Measurements from ENCODE around the gene TGFB1. TPM values are rescaled to one million over a fixed set of nuclear protein-coding genes. Genes with fewer than 3 reads are reported as not detected.
"Not testable (repeated sequence)": the region's sequence is repeated elsewhere in the genome, so short reads cannot be mapped to it uniquely, and the experiment has no call there.

Gene TGFB1
- total RNA-seq, 2 experiments from 2014 or later: 108 to 110 TPM

- Mint-ChIP-seq H3K36me3 (peaks cover 14% of the 10 kb centered on the region), H3K4me3 (no peak overlapping the region), H3K9me3 (no peaks in the 10 kb centered on the region), H3K4me1 (ENCODE audit: low read depth) (no peaks in the 10 kb centered on the region), H3K27ac (no peak overlapping the region), H3K27me3 (no peaks in the 10 kb centered on the region)
- no peak for DNase-seq
- intact Hi-C loops (cut with micrococcal nuclease): no loop called here
- CTCF ChIA-PET: no interaction called here
- POLR2A ChIA-PET: interaction anchor here (0.8 kb wide), 1 partner anchor 9 kb away, joined by 5 read pairs; no protein-coding TSS in a partner anchor
Observed at GRCh38 chr19:41386442-41386841, 32.7 kb upstream of the TGFB1 start.

DNA sequence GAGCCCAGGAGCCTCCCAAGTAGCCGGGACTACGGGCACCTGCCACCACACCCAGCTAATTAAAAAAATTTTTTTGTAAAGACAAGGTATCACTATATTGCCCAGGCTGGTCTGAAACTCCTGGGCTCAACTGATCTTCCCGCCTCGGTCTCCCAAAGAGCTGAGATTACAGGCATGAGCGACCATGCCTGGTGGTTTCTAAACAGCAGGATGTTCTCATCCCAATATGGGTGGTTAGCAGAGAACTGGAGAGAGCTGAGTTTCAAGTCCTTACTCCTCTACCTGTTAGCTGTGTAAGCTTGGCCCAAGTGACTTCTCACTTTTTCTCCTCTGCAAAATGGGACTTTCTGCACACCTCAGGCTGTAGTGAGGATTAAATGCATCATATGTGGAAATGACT, 30.6 kb upstream of the TGFB1 start:
- no peaks in the 10 kb centered on the region for H3K4me1 Mint-ChIP-seq (ENCODE audit: low read depth)
- no peaks in the 10 kb centered on the region for H3K27me3 Mint-ChIP-seq
- ChIA-PET CTCF (no interaction called here), POLR2A (interaction anchor here (1.1 kb wide), 1 partner anchor 19 kb away, joined by 3 read pairs; no protein-coding TSS in a partner anchor)
- H3K9me3 Mint-ChIP-seq: no peaks in the 10 kb centered on the region
- no peak overlapping the region for H3K4me3 Mint-ChIP-seq
- peaks cover 8% of the 10 kb centered on the region for H3K36me3 Mint-ChIP-seq
- no peak overlapping the region for H3K27ac Mint-ChIP-seq
- no peak for DNase-seq
- intact Hi-C loops (cut with micrococcal nuclease): no loop called here

DNA sequence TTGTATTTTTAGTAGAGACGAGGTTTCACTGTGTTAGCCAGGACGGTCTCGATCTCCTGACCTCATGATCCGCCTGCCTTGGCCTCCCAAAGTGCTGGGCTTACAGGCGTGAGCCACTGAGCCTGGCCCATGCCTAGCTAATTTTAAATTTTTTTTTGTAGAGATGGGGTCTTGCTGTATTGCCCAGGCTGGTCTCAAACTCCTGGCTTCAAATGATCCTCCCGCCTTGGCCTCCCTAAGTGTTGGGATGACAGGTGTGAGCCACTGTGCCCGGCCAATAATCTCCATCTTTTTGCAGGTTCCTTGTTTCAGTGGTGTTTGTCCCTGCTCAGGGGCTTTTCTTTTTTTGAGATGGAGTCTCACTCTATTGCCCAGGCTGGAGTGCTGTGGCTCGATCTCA, 27.8 kb upstream of the TGFB1 start:
- H3K27ac Mint-ChIP-seq, CTCF ChIA-PET: not testable (repeated sequence)

DNA sequence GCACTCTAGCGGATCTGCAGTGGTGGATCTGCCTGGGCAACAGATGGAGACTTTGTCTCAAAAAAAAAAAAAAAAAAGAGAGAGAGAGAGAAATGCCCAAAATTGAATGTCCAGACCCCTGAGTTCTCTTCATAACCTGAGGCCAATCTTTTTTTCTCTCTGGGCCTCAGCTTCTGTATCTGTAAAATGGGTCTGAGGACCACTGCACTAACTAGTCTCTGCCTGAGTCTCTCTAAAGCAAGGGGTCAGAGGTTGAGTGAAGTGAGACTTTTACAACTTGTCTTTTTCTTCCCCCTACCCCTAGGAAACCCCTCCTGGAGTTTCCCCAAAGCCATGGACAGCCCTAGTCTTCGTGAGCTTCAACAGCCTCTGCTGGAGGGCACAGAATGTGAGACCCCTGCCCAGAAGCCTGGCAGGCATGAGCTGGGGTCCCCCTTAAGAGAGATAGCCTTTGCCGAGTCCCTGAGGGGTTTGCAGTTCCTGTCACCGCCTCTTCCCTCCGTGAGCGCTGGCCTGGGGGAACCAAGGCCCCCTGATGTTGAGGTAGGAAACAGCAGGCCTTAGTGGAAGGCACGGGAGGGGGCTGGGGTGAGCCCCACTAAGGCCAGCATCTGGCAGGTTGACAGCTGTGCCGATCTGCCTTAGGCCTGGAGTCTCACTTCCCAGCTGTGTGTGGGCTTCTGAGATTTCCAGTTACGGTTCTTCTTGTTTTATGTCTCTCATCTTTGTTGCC, 24.4 kb upstream of the TGFB1 start:
- CTCF ChIA-PET: no interaction called here
- DNase-seq: no peak

More for the DNA sequence above, 27.8 kb upstream of the TGFB1 start:
- H3K4me3 Mint-ChIP-seq; intact Hi-C loops (cut with micrococcal nuclease); DNase-seq; H3K27me3 Mint-ChIP-seq; H3K4me1 Mint-ChIP-seq (ENCODE audit: low read depth); H3K36me3 Mint-ChIP-seq; H3K9me3 Mint-ChIP-seq; POLR2A ChIA-PET: not testable (repeated sequence)

GRCh38 chr19:41376998-41377365, 23.3 kb upstream of the TGFB1 start:
- no peak overlapping the region for H3K27ac Mint-ChIP-seq
- intact Hi-C loops (cut with micrococcal nuclease): no loop called here
- peak overlapping the region; percentile 52 for H3K4me3 Mint-ChIP-seq
- no peaks in the 10 kb centered on the region for H3K36me3 Mint-ChIP-seq
- POLR2A ChIA-PET: no interaction called here
- no peaks in the 10 kb centered on the region for H3K9me3 Mint-ChIP-seq
- CTCF ChIA-PET: no interaction called here
- H3K27me3 Mint-ChIP-seq: no peaks in the 10 kb centered on the region
- peaks cover 13% of the 10 kb centered on the region for H3K4me1 Mint-ChIP-seq (ENCODE audit: low read depth)
- DNase-seq: peak; percentile 37

More for the DNA sequence above, 24.4 kb upstream of the TGFB1 start:
- POLR2A ChIA-PET: no interaction called here
- Mint-ChIP-seq H3K27me3 (no peaks in the 10 kb centered on the region), H3K27ac (no peak overlapping the region), H3K36me3 (no peaks in the 10 kb centered on the region), H3K4me3 (no peak overlapping the region), H3K4me1 (ENCODE audit: low read depth) (peaks cover 13% of the 10 kb centered on the region), H3K9me3 (no peaks in the 10 kb centered on the region)
- intact Hi-C loops (cut with micrococcal nuclease): no loop called here

DNA sequence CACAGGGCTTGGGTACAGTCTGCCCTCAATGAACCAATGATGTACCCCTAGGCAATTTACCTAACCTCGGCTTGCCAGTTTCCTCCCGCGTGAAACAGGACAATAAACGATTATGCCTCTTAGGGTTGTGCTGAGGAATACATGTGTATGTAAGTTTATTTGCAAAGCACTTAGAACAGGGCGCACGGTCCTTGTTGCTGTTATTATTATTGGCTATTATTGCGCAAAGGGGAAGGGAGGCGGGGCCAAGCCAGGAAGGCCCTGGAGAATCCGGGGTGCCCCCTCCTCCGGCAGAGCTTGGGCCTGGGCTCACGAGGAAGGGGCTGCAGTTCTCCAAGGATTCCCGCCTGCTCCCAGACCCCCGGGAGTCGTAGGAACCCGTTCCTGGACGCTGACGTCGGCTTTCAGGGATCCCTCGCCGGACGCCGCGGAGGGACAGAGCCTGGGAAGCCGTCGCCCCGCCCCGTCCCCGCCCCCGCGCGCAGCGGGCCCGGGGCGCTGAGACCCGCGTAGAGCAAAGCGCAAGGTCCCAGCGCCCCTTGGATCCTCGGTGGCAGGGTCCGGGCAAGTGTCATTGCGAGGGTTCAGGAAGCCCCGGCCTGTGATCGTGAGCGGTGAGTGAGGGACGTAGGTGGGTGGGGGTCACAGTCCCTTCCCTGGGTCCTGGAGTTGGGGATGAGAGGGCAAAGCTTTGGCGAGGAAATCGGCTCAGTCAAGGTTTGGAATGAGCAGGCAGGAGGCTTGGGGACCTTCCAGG, 22.7 kb upstream of the TGFB1 start, which contains the start of gene TMEM91:
TMEM91 (plus strand) TSS at position 293 of the 757 bp plus-strand sequence. CDS start 1,777 bp downstream, outside the sequence.
- Mint-ChIP-seq H3K36me3 (no peaks in the 10 kb centered on the region), H3K9me3 (no peaks in the 10 kb centered on the region), H3K4me1 (ENCODE audit: low read depth) (peaks cover 13% of the 10 kb centered on the region), H3K4me3 (peak within 1 kb of the TSS; percentile 65), H3K27me3 (no peaks in the 10 kb centered on the region), H3K27ac (no peak within 1 kb of the TSS)
- intact Hi-C loops (cut with micrococcal nuclease): no loop called here
- ChIA-PET CTCF (no interaction called here), POLR2A (no interaction called here)
- no peak for DNase-seq

- no peak for DNase-seq
- intact Hi-C loops (cut with micrococcal nuclease): no loop called here
- no peaks in the 10 kb centered on the region for H3K27me3 Mint-ChIP-seq
- H3K4me1 Mint-ChIP-seq (ENCODE audit: low read depth): peaks cover 13% of the 10 kb centered on the region
- no peaks in the 10 kb centered on the region for H3K9me3 Mint-ChIP-seq
- no peak overlapping the region for H3K4me3 Mint-ChIP-seq
- CTCF ChIA-PET: no interaction called here
- no peak overlapping the region for H3K27ac Mint-ChIP-seq
- POLR2A ChIA-PET: no interaction called here
- H3K36me3 Mint-ChIP-seq: no peaks in the 10 kb centered on the region
Observed at GRCh38 chr19:41373993-41374392, 20.3 kb upstream of the TGFB1 start.

DNA sequence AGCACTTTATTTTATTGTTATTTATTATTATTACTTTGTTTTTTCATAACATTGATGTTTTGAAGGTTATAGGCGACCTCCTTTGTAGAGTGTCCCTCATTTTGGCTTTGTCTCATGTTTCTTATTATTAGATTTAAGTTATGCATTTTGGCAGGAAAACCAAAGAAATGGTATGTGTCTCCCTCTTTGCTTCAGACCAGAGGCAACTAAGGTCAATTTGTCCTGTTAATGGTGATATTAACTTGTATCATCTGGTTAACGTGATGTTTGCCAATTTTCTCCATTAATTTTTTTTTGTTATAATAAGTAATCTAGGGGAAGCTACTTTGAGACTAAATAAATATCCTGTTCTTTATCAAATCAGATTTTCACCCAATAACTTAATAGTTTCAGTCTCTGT, 18.8 kb upstream of the TGFB1 start:
- POLR2A ChIA-PET: no interaction called here
- Mint-ChIP-seq H3K4me1 (ENCODE audit: low read depth) (peaks cover 13% of the 10 kb centered on the region), H3K27ac (no peak overlapping the region), H3K9me3 (no peaks in the 10 kb centered on the region), H3K27me3 (no peaks in the 10 kb centered on the region), H3K36me3 (no peaks in the 10 kb centered on the region), H3K4me3 (no peak overlapping the region)
- DNase-seq: no peak
- CTCF ChIA-PET: interaction anchor here (0.6 to 0.9 kb wide), 2 partner anchors 20 to 504 kb away, joined by 3 to 4 read pairs; no protein-coding TSS in a partner anchor
- intact Hi-C loops (cut with micrococcal nuclease): no loop called here

- Mint-ChIP-seq H3K27ac (no peak overlapping the region), H3K27me3 (no peaks in the 10 kb centered on the region), H3K4me1 (ENCODE audit: low read depth) (peaks cover 4% of the 10 kb centered on the region), H3K9me3 (no peaks in the 10 kb centered on the region), H3K36me3 (no peaks in the 10 kb centered on the region), H3K4me3 (no peak overlapping the region)
- POLR2A ChIA-PET: no interaction called here
- no peak for DNase-seq
- intact Hi-C loops (cut with micrococcal nuclease): no loop called here
- CTCF ChIA-PET: no interaction called here
Observed at GRCh38 chr19:41371541-41371940, 17.8 kb upstream of the TGFB1 start.

DNA sequence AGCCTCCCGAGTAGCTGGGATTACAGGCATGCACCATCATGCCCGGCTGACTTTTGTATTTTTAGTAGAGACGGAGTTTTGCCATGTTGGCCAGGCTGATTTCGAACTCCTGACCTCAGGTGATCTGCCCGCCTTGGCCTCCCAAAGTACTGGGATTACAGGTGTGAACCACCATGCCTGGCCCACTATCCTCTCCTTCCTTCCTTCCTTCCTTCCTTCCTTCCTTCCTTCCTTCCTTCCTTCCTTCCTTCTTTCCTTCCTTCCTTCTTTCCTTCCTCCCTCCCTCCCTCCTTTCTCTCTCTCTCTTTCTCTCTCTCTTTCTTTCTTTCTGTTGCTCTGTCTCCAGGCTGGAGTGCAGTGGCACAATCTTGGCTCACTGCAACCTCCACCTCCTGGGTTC, 17.4 kb upstream of the TGFB1 start:
- H3K9me3 Mint-ChIP-seq; H3K27me3 Mint-ChIP-seq; DNase-seq; intact Hi-C loops (cut with micrococcal nuclease); H3K36me3 Mint-ChIP-seq; H3K4me1 Mint-ChIP-seq (ENCODE audit: low read depth); POLR2A ChIA-PET; CTCF ChIA-PET; H3K27ac Mint-ChIP-seq; H3K4me3 Mint-ChIP-seq: not testable (repeated sequence)

GRCh38 chr19:41369769-41370168, 16.0 kb upstream of the TGFB1 start:
- ChIA-PET CTCF (interaction anchor here (1.3 kb wide), 1 partner anchor 18 kb away, joined by 3 read pairs; no protein-coding TSS in a partner anchor), POLR2A (no interaction called here)
- Mint-ChIP-seq H3K9me3 (no peaks in the 10 kb centered on the region), H3K36me3 (no peaks in the 10 kb centered on the region), H3K27ac (no peak overlapping the region), H3K4me1 (ENCODE audit: low read depth) (peaks cover 3% of the 10 kb centered on the region), H3K4me3 (no peak overlapping the region), H3K27me3 (no peaks in the 10 kb centered on the region)
- no peak for DNase-seq
- intact Hi-C loops (cut with micrococcal nuclease): no loop called here

DNA sequence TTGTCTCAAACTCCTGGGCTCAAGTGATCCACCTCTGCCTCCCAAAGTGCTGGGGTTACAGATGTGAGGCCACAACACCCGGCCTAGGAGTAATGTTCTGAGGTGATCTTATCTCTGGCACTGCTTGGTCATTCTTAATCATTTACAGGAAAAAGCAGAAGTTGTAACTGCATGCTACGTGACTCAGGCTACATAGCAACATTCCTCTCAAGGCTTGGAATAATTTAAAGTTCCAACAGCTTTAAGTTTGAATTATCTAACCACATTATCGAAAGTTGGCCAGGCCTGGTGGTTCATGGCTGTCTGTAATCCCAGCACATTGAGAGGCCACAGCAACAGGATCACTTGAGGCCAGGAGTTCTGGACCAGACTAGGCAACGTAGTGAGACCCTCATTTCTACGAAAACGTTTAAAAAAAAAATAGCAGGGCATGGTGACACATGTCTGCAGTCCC, 14.2 kb upstream of the TGFB1 start:
- Mint-ChIP-seq H3K4me3 (no peak overlapping the region), H3K9me3 (no peaks in the 10 kb centered on the region), H3K4me1 (ENCODE audit: low read depth) (peaks cover 9% of the 10 kb centered on the region), H3K36me3 (no peaks in the 10 kb centered on the region), H3K27me3 (no peaks in the 10 kb centered on the region), H3K27ac (no peak overlapping the region)
- POLR2A ChIA-PET: no interaction called here
- intact Hi-C loops (cut with micrococcal nuclease): no loop called here
- no peak for DNase-seq
- CTCF ChIA-PET: no interaction called here

All from activated CD4-positive, alpha-beta memory T cell treated with anti-CD3 and anti-CD28 coated beads for 36 hours (primary cell).